ENCODE results near the gene SHB.

The SHB gene

DNA sequence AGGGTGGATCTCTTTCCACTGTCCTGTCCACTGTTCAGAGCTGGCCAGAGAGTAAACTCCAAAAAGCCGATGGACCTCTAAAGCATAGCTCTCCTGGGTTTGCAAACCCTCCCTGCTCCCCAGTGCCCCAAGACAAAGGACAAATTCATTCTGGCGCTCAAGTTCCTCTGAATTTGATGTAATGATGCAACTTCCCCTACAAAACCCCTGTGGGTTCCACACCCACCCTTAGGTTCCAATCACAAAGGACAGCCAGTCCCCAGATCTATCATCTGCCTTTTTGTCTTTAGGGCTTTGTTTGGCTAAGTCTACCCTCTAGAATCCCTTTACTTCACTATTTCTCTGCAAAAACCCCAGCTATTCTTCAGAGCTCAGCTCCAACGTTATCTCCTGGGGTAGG is 107.7 kb downstream of the SHB start:
- no peak for DNase-seq

DNA sequence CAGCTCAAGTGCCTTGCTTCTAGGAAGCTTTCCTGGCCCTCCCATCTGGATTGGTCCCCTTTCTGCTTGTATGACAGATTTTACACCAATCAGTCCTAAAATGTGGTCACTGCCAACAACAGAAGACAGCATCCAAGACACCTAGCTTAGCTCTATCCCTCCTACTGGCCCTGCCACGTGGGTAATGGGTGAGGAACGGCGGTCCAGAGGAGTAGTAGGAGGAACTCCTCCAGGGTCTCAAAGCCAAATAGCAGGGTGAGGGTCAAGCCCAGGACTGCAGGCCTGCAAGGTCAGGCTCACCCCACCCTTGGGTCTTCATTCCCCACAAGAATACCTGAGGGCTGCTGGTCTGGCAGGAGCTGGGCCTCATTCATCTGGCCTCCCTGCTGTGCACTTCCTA is 108.4 kb downstream of the SHB start:
- TF ChIP-seq, protein P1, sequence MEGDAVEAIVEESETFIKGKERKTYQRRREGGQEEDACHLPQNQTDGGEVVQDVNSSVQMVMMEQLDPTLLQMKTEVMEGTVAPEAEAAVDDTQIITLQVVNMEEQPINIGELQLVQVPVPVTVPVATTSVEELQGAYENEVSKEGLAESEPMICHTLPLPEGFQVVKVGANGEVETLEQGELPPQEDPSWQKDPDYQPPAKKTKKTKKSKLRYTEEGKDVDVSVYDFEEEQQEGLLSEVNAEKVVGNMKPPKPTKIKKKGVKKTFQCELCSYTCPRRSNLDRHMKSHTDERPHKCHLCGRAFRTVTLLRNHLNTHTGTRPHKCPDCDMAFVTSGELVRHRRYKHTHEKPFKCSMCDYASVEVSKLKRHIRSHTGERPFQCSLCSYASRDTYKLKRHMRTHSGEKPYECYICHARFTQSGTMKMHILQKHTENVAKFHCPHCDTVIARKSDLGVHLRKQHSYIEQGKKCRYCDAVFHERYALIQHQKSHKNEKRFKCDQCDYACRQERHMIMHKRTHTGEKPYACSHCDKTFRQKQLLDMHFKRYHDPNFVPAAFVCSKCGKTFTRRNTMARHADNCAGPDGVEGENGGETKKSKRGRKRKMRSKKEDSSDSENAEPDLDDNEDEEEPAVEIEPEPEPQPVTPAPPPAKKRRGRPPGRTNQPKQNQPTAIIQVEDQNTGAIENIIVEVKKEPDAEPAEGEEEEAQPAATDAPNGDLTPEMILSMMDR (IDR thresholded peaks at IDR 0.05; ENCODE audit: low read length) = no peak
- no peak for TF ChIP-seq EZH2phosphoT487 (IDR thresholded peaks at IDR 0.05; ENCODE audit: low read length)
- H3K9me2 ChIP-seq (replicated peaks; ENCODE audit: insufficient read depth, low read length) = no peaks in the 10 kb centered on the region

More for the DNA sequence above, 107.7 kb downstream of the SHB start:
- H3K36me3 ChIP-seq (replicated peaks; ENCODE audit: insufficient read depth, low read length) = no peaks in the 10 kb centered on the region
- no peaks in the 10 kb centered on the region for H3F3A ChIP-seq (ENCODE audit: insufficient read depth, low read length)
- no peaks in the 10 kb centered on the region for H3K79me2 ChIP-seq (ENCODE audit: low read length)
- no peak overlapping the region for H2AFZ ChIP-seq (ENCODE audit: low read length)
- H3K9ac ChIP-seq (ENCODE audit: low read length) = no peak overlapping the region
- TF ChIP-seq EZH2 (optimal IDR thresholded peaks at IDR 0.05; ENCODE audit: low read depth, low read length) (no peak), EZH2phosphoT487 (IDR thresholded peaks at IDR 0.05; ENCODE audit: low read length) (no peak)
- TF ChIP-seq, protein P1 (IDR thresholded peaks at IDR 0.05; ENCODE audit: low read length) = no peak
- H3K27me3 ChIP-seq (replicated peaks; ENCODE audit: insufficient read depth, low read length) = no peaks in the 10 kb centered on the region
- no peak overlapping the region for H3K4me2 ChIP-seq (ENCODE audit: low read depth, low read length)
- no peaks in the 10 kb centered on the region for H3K9me3 ChIP-seq (replicated peaks; ENCODE audit: insufficient read depth, low read length)
- no peaks in the 10 kb centered on the region for H3K9me2 ChIP-seq (replicated peaks; ENCODE audit: insufficient read depth, low read length)
- no peak overlapping the region for H3K4me3 ChIP-seq (ENCODE audit: low read length)
- no peaks in the 10 kb centered on the region for H3K4me1 ChIP-seq (ENCODE audit: low read length)
- H3K27ac ChIP-seq (ENCODE audit: low read length) = no peak overlapping the region
- no peaks in the 10 kb centered on the region for H4K20me1 ChIP-seq (ENCODE audit: insufficient read depth, low read length)

DNA sequence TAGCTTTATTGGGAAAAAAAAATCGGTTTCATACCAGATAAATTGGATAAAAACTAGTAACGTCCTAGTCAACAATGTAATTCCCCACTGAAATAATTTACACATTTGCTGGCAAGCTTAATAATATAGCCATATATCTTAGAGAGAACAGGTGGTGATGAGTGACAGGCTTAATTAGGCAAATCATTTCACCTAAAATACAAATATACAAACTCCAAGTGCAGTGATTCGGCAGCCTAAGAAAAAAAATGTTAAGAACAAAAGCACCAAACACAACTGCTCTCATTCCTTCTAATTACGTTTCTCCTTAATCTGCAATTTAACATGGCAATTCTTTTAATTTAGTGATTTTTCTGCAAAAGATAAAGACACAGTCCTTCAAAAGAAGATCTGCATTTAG is 109.1 kb downstream of the SHB start:
- Histone ChIP-seq H3K9me2 (replicated peaks; ENCODE audit: insufficient read depth, low read length) (no peaks in the 10 kb centered on the region), H3F3A (ENCODE audit: insufficient read depth, low read length) (no peaks in the 10 kb centered on the region), H3K9ac (ENCODE audit: low read length) (no peak overlapping the region), H3K4me3 (ENCODE audit: low read length) (no peak overlapping the region), H3K4me1 (ENCODE audit: low read length) (no peaks in the 10 kb centered on the region), H4K20me1 (ENCODE audit: insufficient read depth, low read length) (no peaks in the 10 kb centered on the region), H3K27me3 (replicated peaks; ENCODE audit: insufficient read depth, low read length) (no peaks in the 10 kb centered on the region), H3K27ac (ENCODE audit: low read length) (no peak overlapping the region), H2AFZ (ENCODE audit: low read length) (no peak overlapping the region), H3K79me2 (ENCODE audit: low read length) (no peaks in the 10 kb centered on the region), H3K9me3 (replicated peaks; ENCODE audit: insufficient read depth, low read length) (no peaks in the 10 kb centered on the region), H3K4me2 (ENCODE audit: low read depth, low read length) (no peak overlapping the region), H3K36me3 (replicated peaks; ENCODE audit: insufficient read depth, low read length) (no peaks in the 10 kb centered on the region)
- TF ChIP-seq, protein P1 (IDR thresholded peaks at IDR 0.05; ENCODE audit: low read length) = no peak
- no peak for TF ChIP-seq EZH2phosphoT487 (IDR thresholded peaks at IDR 0.05; ENCODE audit: low read length)
- TF ChIP-seq EZH2 (optimal IDR thresholded peaks at IDR 0.05; ENCODE audit: low read depth, low read length) = no peak
- no peak for DNase-seq

More for the DNA sequence above, 108.4 kb downstream of the SHB start:
- Histone ChIP-seq H3K79me2 (ENCODE audit: low read length) (no peaks in the 10 kb centered on the region), H3K4me3 (ENCODE audit: low read length) (no peak overlapping the region), H3K9me3 (replicated peaks; ENCODE audit: insufficient read depth, low read length) (no peaks in the 10 kb centered on the region), H3K27ac (ENCODE audit: low read length) (no peak overlapping the region), H3K4me1 (ENCODE audit: low read length) (no peaks in the 10 kb centered on the region), H3K27me3 (replicated peaks; ENCODE audit: insufficient read depth, low read length) (no peaks in the 10 kb centered on the region), H3F3A (ENCODE audit: insufficient read depth, low read length) (no peaks in the 10 kb centered on the region), H3K4me2 (ENCODE audit: low read depth, low read length) (no peak overlapping the region), H4K20me1 (ENCODE audit: insufficient read depth, low read length) (no peaks in the 10 kb centered on the region), H3K36me3 (replicated peaks; ENCODE audit: insufficient read depth, low read length) (no peaks in the 10 kb centered on the region), H2AFZ (ENCODE audit: low read length) (no peak overlapping the region), H3K9ac (ENCODE audit: low read length) (no peak overlapping the region)
- no peak for DNase-seq
